Fibroblast of mammary gland (primary cell): ENCODE measurements around the gene CDC73.
"Not testable (repeated sequence)": the region's sequence is repeated elsewhere in the genome, so short reads cannot be mapped to it uniquely, and the experiment has no call there.

Experiments
- DNase-seq: peaks from one replicate; pipeline ENCODE4 v3.0.0-alpha.2; 2010; ENCODE audit warnings: low read depth
- H3K4me3 ChIP-seq: 2 replicates; pipeline ENCODE4 v1.5.1; 2011; ENCODE audit warnings: low read depth, mild to moderate bottlenecking, low read length, moderate library complexity; ENCODE audit not compliant: control insufficient read depth
- TF ChIP-seq, protein P1 (sequence below): conservative IDR thresholded peaks from 2 replicates; pipeline ENCODE4 v1.5.1; 2011; ENCODE audit warnings: low read depth, low read length, inconsistent platforms; ENCODE audit not compliant: control insufficient read depth, insufficient read depth

CDC73 gene

DNA sequence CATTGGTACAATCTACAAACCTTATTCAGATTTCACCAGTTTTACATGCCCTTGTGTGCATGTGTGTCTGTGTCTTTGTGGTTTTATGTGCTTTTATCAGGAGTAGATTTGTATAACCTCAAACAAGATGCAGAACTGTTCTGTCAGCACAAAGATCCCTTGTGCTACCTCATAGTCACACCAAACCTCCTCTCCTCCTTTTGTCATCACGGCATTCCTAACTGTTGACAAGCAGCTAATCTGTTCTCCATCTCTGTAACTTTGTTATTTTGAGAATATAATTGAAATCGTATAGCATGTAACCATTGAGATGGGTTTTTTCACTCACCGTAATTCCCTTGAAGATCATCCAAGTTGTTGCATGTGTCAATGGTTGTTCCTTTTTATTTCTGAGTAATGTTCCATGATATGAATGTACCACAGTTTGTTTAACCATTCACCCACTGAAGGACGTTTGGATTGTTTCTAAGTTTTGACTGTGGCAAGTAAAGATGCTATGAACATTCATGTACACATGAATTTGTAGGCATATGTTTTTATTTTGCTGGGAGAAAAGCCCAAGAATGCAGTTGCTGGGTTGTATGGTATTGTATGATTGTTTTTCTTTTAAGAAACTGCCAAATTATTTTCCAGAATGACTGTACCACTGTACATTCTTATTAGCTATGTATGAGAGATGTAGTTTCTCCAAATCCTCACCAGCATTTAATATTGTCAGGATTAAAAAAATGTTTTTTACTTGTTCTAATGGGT, 142.7 kb downstream of the CDC73 start:
- TF ChIP-seq, protein P1, sequence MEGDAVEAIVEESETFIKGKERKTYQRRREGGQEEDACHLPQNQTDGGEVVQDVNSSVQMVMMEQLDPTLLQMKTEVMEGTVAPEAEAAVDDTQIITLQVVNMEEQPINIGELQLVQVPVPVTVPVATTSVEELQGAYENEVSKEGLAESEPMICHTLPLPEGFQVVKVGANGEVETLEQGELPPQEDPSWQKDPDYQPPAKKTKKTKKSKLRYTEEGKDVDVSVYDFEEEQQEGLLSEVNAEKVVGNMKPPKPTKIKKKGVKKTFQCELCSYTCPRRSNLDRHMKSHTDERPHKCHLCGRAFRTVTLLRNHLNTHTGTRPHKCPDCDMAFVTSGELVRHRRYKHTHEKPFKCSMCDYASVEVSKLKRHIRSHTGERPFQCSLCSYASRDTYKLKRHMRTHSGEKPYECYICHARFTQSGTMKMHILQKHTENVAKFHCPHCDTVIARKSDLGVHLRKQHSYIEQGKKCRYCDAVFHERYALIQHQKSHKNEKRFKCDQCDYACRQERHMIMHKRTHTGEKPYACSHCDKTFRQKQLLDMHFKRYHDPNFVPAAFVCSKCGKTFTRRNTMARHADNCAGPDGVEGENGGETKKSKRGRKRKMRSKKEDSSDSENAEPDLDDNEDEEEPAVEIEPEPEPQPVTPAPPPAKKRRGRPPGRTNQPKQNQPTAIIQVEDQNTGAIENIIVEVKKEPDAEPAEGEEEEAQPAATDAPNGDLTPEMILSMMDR: no peak
- DNase-seq: peak; percentile 22
- no peak overlapping the region for H3K4me3 ChIP-seq

DNA sequence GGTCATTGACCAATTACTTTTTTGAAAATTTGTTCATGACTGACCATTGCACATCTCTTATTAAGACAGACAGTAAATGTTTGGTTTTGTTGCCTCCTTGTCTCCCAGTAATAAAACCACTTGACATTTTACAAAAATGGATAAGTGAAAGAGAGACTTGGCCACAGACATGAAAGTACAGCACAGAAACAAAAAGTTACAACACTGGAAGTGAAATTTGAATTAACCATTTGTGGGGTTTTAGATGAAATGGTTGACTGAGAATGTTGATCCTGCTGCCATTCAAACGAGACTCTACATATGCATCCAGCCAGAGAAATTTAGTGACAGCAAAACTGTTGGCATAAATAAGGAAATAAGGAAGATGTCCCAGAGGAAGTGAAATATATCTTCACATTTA, 143.9 kb downstream of the CDC73 start:
- TF ChIP-seq, protein P1: no peak
- H3K4me3 ChIP-seq: no peak overlapping the region
- DNase-seq: no peak

DNA sequence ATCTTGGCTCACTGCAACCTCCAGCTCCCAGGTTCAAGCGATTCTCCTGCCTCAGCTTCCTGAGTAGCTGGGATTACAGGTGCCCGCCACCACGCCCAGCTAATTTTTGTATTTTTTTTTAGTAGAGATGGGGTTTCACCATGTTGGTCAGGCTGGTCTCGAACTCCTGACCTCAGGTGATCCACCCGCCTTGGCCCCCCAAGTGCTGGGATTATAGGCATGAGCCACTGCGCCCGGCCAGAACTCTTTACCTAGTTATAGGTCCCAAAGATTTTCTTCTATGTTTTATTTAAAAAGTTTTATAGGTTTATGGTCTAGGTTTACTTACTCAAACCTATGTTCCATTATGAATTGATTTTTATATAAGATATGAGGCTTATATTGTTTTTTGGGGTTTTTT, 145.0 kb downstream of the CDC73 start:
- not testable (repeated sequence) for H3K4me3 ChIP-seq, DNase-seq

DNA sequence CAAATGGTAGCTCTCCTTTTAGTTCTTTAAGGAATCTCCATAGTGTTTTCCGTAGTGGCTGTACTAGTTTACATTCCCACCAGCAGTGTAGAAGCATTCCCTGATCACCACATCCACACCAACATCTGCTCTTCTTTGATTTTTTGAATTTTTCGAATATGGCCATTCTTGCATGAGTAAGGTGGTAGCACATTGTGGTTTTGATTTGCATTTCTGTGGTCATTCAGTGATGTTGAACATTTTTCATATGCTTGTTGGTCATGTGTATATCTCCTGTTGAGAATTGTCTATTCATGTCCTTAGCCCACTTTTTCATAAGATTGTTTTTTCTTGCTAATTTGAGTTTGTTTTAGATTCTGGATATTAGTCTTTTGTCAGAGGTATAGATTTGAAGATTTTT, 149.2 kb downstream of the CDC73 start:
- TF ChIP-seq, protein P1: no peak
- H3K4me3 ChIP-seq: no peak overlapping the region
- peak; percentile 76 for DNase-seq

DNA sequence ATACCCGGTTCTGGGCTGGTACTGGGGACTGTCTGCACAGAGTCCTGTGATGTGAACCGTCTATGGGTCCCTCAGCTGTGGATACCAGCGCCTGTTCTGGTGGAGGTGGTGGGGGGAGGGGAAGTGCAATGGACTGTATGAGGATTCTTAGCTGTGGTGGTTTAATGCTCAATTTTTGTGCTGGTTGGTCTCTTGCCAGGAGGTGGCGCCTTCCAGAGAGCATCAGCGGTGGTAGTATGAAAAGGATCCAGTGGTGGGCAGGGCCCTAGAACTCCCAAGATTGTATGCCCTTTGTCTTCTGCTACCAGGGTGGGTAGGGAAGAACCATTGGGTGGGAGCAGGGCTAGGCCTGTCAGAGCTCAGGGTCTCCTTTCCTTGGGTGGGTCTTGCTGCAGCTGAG, 153.9 kb downstream of the CDC73 start:
- no peak for DNase-seq
- H3K4me3 ChIP-seq: no peak overlapping the region
- TF ChIP-seq, protein P1: no peak

DNA sequence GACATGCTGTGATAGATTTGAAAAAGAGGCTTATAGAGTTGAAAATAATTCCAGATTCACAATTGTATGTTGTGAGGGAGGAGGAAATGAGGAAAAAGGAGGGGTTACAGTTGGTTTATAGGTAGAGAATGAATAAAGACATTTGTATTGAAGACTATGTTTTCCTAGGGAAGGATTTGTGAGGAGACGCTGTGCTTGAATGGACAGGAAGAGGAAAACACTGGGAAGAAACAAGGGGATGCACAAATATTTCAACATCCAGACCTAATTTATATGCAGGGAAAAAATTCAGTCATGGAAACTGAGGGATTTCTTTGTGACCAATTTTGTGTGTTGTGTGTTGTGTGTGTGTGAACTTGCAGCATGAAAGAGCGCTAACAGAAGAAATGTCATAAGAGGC, 157.1 kb downstream of the CDC73 start:
- H3K4me3 ChIP-seq: no peak overlapping the region
- TF ChIP-seq, protein P1: no peak
- DNase-seq: no peak

DNA sequence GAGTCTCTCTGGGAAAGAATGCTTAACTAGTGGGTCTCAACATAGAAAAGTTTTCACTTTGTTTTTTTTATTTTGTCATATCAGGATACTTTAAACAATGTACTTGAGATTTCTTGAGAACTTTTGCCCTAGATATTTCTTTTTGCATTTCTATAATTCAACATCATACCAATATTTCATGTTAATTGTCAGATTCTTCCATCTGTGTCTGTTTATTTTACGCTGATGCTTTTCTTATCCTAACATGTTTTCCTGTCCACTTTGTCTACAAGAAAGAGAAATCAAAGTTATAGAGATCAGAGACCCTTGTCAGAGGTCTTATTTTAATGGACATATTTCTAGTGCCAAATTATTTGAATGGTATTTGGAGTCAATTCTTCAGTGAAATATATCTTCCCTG, 160.1 kb downstream of the CDC73 start:
- H3K4me3 ChIP-seq: no peak overlapping the region
- no peak for DNase-seq
- TF ChIP-seq, protein P1: no peak
